ENCODE measurements around the gene ALG13.
"Not testable (repeated sequence)": the region's sequence is repeated elsewhere in the genome, so short reads cannot be mapped to it uniquely, and the experiment has no call there.

The ALG13 gene

DNA sequence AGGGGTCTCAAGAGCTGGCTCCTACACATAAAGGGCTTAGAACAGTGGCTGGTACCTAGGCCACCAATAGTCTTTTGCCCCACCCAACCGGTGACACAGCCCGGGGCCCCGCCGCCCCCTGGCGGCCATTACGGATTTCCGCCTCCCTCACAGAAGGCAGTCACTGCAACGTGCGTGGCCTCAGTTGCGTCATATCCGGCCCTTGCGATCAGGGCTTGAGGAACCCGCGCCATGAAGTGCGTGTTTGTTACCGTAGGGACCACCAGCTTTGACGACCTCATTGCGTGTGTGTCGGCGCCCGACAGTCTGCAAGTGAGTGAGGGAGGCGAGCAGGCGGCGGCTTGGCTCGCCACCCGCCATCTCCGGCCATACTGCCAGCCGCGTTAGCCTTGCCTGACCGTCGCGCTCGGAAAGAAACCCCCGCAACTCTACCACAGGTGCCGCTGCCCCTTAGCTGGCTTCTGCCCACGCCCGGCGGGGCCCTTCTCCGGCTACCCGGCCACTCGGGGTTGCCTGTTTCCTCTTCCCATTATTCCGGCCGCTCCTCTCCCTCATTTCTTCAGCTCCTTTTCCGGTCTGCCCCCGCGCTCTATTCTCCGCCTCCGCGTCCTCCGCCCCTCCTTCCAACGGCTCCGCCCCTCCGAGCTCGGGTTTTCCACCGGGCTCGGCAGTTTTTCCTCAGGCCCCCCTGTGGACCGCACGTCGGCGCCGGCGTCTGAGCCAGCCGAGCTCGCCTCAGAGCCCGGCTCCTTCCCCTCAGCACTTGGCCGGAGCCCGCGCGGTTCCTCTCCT is at the start of gene ALG13:
Gene ALG13 (plus strand): TSS at position 183 of the 792 bp plus-strand sequence. CDS start 49 bp downstream, at position 232.
- peak; percentile 62 to 74 for DNase-seq (ENCODE audit: low read depth in 2 of 2)

DNA sequence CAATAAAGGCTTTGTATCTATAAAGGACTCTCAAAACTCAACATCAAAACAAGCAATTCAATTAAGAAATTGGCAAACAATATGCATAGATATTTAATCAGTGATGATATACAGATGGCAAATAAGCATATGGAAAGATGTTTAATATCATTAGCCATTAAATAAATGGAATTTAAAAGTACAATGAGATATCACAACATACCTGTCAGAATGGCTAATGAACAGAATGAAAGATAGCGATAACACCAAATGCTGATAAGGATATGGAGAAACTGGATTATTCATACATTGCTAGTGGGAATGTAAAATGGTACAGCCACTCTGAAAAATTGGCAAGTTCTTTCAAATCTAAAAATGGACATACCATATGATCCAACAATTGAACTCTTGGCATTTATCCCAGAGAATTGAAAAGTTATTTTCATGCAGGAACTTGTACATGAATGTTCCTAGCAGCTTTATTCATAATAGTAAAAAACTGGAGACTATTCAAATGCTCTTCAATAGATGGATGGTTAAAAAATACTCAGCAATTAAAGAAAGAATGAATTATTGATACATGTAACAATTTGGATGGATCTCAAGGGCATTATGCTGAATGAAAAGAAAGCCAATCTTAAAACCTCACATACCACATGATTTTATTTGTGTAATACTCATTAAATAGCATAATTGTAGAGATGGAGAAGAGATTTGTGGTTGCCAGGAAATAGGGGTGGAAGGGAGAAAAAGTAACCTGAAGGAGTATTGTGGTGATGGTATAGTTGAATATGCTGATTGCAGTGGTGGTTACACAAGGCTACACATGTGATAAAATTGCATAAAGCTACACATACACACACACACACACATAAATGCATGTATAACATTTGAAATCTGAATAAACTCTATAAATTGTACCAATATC is 45.9 kb upstream of the ALG13 start:
- no peak for DNase-seq (ENCODE audit: low read depth in 2 of 2)

DNA sequence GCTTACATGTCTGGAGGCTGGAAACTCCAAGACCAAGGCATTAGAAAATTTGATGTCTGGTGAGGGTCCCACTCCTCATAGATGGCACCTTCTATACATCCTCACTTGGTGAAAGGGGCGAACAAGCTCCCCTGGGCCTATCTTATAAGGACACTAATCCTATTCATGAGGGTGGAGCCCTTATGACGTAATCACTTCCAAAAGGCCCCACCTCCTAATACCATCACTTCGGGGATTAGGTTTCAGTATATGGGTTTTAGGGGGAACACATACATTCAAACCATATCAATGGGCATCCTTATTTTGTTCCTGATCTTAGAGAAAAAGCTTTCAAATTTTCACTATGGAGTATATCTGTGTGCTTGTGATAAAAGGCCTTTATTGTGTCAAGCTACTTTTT is 39.0 kb upstream of the ALG13 start:
- DNase-seq (ENCODE audit: low read depth in 2 of 2) = no peak

DNA sequence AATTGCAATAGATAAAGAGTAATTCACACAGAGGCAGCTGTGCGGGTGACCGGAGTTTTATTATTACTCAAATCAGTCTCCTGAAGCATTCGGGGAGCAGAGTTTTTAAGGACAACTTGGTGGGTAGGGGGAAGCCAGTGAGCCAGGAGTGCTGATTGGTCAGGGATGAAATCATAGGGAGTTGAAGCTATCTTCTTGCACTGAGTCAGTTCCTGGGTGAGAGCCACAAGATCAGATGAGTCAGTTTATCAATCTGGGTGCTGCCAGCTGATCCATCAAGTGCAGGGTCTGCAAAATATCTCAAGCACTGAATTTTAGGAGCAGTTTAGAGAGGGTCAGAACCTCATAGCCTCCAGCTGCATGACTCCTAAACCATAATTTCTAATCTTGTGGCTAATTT is 35.8 kb upstream of the ALG13 start:
- not testable (repeated sequence) for DNase-seq (ENCODE audit: low read depth in 2 of 2)

DNA sequence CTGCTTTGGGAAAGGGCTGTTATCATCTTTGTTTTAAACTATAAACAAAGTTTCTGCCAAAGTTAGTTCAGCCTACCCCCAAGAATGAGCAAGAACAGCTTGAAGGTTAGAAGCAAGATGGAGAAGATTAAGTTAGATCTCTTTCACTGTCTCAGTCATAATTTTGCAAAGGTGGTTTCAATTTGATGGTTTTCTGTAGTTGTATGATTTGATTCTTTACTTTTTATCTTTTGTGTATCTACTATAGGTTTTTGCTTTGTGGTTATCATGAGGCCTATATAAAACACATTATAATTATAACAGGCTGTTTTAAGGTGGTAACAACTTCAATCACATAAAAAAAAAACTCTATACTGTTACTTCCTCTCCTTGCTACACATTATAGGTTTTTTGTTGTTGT is 35.4 kb upstream of the ALG13 start:
- no peak for DNase-seq (ENCODE audit: low read depth in 2 of 2)

DNA sequence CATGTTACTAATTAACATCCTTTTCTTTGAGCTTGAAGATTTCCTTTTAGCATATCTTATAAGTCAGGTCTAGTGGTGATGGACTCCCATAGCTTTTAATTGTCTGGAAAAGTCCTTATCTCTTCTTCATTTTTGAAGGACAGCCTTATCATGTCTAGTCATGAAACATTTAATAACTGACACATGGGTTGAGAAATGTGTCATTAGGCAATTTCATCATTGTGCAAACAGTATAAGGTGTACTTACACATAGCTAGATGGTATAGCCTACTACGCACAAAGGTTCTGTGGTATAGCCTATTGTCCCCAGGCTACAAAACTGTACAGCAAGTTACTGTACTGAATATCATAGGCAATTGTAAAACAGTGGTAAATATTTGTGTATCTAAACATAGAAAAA is 34.5 kb upstream of the ALG13 start:
- no peak for DNase-seq (ENCODE audit: low read depth in 2 of 2)

DNA sequence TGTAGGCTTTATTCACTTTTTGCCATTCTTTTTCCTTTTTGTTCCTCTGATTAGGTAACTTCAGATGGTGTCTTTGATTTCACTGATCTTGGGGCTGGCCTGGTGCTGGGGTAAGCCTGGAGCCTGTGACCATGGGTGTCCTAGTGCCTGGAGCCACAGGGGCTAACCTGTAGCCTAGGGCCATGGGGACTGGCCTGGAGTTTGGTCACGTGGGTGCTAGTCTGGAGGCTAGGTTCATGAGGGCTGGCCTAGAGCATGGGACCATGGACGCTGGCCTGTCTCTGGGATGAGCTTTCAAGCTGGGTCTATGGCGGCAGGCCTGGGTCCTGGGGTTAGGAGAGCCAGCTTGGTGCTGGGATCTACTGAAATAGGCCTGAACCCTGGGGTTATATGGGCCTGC is 32.2 kb upstream of the ALG13 start:
- DNase-seq (ENCODE audit: low read depth in 2 of 2) = no peak

DNA sequence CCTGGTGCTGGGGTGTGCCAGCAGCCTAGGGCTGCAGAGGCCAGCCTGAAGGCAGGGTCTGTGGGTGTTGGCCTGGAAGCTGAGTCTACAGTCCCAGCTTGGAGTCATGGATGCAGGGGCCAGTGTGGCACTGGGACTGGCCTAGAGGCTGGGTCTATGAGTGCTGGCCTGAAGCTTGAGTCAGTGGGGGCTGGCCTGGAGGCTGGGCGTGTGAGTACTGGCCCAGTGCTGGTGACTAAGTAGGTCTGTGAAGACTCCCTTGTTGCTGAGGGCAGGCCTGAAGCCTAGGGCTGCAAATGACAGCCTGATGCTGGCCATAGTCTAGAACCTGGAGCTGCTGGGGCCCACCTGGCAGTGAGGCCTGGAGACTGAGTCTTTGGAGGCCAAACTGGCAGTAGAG is 31.3 kb upstream of the ALG13 start:
- no peak for DNase-seq (ENCODE audit: low read depth in 2 of 2)

DNA sequence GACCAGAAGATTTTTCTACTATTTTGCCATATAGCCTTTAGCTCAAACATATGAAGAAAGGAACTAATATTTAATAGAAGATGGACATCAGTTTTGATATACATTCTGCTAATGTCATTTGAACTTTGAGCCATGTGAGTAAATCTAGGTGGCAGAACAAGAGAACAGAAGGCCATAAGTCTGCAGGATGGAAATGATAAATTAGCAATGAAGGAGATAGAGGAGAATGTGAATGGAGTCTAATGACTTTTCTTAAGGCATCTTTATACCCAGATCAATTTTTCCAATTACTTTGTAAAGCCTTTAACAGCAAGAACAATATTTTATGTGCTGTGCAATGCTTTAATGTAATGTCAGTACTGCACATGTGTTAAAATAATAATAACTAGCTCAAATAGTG is 30.1 kb upstream of the ALG13 start:
- no peak for DNase-seq (ENCODE audit: low read depth in 2 of 2)

DNA sequence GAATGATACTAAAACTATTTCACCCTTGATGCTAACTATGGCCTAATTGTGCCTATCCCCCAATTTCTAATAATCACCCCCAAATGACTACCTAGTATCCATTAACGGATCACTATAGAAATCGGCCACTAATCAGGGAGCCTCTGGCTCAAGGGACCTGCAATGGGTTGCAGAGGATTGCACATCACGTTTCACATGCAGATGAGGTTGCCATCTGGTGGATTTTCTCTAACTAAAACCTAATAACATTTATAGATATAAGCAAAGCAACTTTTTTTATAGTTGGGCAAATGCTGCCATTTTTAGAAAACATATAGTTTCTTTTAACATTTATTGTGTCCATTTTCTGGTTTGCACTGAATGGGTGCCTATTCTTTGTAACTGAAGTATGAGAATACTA is 28.3 kb upstream of the ALG13 start:
- DNase-seq (ENCODE audit: low read depth in 2 of 2) = no peak

DNA sequence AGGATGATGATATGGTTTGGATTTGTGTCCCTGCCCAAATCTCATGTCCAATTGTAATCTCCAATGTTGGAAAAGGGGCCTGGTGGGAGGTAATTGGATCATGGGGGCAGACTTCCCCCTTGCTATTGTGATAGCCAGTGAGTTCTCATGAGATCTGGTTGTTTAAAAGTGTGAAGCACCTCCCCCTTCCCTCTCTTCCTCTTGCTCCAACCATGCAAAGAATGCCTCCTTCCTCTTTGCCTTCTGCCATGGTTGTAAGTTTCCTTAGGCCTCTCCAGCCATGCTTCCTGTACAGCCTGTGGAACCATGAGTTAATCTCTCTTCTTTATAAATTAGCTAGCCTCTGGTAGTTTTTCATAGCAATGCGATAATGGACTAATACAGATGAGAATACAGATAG is 19.7 kb upstream of the ALG13 start:
- no peak for DNase-seq (ENCODE audit: low read depth in 2 of 2)

DNA sequence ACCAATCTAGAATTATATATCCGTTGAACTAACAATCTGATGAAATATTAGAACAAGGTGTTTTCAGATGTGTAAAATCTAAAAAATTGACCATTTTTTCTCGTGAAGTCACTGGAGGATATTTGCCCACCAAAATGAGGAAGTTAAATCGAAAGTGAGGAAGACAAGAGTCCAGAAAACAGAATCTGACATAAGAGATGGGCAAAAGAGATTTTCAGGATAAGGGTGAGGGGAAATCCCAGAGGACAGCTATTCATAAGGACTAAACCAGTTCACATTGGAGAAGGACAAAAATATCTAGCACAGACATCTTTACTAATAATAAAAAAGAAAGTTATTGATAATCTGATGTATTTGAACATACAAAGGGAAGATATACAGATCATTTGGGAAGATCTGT is 18.7 kb upstream of the ALG13 start:
- DNase-seq (ENCODE audit: low read depth in 2 of 2) = no peak

DNA sequence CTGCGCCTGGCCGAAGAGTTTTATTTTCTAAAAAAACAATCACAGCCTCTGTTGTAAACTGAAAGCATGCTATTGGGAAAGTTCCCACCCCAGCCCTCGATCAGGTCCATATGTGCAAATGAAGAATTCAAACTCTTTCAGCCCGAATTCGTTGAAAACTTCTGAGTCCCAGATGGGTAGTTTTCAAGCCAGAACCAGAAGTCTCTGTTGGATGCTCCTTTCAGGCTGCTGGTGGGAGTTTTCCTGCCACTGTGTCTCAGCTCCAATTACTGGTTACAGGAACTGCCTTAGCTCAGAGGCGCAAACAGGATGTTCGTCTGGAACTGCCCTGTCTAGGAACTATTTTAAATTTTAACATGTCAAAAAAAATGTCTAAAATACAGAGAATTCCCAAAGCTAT is 9.3 kb upstream of the ALG13 start:
- no peak for DNase-seq (ENCODE audit: low read depth in 2 of 2)

DNA sequence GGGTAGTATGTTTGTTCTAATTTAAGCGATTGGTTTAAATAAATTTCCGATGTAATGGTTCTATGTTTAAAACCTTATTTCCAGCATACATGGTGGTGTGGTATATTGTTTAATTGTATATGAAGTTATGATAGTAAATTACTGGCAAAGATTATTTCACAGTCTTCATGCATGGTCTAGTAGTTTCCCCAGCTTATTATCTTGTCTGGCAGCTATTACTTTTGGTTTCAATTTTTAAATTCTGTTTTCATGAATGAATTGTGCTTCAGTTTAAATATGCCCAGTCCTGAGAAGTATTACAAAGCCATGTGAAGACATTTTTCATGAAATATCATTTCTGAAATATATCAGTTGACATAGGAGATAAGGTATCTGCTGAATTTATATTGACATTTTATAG is 6.3 kb downstream of the ALG13 start:
- no peak for DNase-seq (ENCODE audit: low read depth in 2 of 2)

DNA sequence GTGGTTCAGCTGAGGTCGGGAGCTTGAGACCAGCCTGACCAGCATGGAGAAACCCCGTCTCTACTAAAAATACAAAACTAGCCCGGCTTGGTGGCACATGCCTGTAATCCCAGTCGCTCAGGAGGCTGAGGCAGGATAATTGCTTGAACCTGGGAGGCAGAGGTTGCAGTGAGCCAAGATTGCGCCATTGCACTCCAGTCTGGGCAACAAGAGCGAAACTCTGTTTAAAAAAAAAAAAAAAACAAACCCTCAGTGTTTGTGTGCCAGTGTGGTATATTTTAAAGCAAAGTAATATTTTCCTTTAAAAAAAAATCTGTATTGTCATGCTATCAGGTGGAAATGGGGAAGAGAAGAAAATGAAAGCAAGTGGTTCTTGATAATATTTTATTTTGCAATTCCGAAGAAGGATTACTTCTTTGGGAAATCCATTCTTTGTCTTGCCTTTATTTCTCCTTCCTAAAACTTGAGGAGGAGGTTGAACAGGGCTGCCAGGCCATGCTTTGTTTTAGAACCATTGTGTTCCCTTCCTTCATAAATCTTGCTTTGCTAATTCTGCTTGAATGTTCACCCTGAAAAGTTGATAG is 14.4 kb downstream of the ALG13 start:
- DNase-seq (ENCODE audit: low read depth in 2 of 2) = no peak

DNA sequence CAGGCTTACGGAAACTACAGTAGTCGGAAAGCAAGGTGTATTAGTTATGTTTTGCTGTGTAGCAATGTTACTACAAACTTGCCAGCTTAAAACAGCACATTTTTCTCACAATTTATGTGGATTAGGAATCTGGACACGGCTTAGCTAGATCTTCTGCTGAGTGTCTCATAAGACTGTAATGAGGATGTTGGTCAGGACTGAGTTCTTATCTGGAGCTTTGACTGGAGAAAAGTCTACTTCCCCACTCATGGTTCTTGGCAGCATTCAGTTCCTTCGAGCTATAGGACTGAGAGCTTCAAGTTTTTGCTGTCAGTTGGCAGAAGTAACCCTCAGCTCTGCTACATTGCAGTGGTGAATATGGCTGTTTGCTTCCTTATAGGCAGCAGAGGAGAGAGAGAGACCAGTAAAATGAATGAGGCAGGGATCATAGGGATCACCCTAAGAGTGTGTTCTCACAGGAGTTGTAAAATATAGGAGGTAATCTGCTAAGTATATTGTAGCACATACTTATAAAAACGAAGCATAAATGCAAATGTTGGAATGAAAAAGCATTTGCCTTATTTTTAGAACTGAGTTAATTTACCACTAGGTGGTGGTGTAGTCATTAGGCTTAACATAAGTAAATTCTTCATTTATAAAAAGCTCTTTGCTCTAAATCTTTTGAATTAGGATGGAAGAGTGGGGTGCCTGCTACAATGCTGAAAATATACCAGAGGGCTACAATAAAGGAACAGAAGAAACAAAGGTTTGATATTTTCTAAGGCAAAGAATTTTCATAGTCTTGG is 38.6 kb downstream of the ALG13 start:
- DNase-seq (ENCODE audit: low read depth in 2 of 2) = no peak

DNA sequence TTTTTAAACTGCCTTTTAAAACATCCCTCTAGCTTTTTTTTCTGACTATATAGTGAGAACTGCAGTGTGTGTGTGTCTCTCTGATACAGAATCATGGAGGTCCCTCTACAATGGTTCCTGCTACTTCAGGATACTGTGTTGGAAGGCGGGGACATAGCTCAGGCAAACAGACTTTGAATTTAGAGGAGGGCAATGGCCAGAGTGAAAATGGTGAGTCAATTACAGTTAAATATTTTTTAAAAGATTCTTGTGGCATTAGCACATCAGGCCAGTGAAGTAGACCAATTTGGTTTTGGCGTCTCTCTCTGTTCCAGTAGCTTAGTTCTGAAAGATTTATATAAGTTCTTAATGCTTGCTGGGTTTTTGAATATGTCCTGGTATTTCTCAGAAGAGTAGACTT is 47.1 kb downstream of the ALG13 start:
- no peak for DNase-seq (ENCODE audit: low read depth in 2 of 2)

DNA sequence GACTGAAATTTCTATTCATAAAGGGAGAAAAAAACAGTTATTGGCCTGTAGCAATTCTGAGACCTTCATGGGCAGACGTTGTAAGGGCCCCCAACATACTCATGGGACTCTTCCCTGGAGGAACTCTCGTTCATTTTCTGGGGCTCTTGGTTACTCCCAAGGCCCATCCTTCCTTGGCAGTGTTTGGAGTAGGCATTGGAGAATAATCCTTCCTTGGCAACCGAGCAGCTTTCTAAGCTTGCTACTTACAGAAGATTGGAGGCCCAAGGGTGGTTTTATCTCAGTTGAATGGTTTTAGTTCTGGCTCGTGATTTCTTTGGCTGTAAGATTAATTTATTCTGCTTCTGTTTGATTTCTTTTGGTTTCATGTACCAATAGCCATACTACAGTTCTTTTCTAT is 50.4 kb downstream of the ALG13 start:
- DNase-seq (ENCODE audit: low read depth in 2 of 2) = no peak

DNA sequence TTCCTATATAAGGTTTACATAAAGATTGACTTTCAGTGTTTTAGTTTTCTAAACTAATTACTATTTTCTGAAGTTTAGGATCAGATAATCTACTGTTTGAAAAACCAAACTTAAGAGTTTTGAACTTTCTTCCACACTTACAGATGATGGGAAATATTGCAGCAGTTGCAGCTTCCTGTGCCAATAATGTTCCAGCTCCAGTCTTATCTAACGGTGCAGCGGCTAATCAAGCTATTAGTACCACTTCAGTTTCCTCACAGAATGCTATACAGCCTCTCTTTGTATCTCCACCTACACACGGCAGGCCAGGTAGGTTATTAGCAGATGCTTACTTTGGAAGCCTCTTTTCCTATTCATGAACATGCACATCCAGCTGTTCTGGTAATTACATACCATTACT is 55.6 kb downstream of the ALG13 start:
- no peak for DNase-seq (ENCODE audit: low read depth in 2 of 2)

DNA sequence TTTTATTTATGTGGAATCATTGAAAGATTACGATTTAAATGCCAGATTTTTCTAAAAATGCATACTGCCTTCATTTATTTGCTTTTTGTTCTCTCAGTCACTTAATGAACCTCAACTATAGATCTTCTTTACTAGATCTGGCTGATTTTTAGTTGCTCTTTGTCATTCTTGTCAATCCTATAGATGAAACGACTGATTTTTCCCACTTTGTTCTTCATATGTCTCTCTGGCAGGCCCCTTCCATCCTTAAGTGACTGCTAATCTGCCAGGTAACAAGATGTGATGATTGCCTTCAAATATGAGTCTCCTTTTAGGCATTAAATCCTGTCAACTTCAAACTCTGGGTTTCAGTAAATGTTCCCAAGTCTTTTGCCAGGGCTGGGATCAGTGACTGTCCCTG is 61.0 kb downstream of the ALG13 start:
- no peak for DNase-seq (ENCODE audit: low read depth in 2 of 2)

DNA sequence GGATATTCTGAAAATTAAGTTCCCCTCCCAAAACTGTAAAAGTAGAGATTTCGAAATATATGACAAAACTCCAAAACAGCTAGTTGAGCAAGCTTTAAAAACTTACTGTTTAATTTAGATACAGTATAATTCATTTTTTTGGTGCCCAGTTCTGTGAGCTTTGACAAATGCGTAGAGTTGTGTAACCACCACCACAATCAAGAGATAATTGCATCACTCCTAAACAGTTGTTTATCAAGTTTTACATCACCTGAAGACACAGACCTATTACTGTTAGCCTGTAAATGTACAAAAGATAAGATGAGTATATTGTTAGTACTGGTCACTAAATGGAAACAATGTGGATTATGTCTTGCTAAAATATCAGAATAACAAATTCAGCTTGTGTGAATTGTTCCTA is 62.3 kb downstream of the ALG13 start:
- DNase-seq (ENCODE audit: low read depth in 2 of 2) = no peak

DNA sequence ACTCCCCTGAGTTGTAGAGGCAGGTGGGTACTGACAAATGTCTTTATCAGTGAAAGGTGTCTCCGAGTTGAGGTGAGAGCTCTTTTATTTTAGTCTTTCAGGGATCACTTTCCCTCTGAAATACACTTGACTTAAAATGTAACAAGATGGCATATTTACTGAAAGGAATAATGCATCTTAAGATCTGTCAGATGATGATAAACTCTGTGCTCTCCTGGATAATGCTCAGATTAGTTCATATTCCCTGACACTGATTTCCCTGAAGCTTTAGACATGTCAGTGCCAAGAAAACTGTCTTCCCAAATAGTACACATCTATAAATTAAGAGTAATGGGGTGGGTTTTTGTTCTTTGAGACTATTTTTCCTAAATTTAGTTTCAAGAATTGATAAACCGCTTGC is 75.5 kb downstream of the ALG13 start:
- no peak for DNase-seq (ENCODE audit: low read depth in 2 of 2)

Measured in activated CD4-positive, alpha-beta T cell treated with anti-CD3 and anti-CD28 coated beads for 24 hours (primary cell).